Stimulated activated CD8-positive, alpha-beta memory T cell treated with anti-CD3 and anti-CD28 coated beads, Interleukin-15, amount 100 ng/mL, for 48 hours (primary cell): ENCODE data around the gene DOHH.
A peak's percentile ranks its signal among the peaks of the same experiment; 100 is the strongest.

ENCODE experiments used
- DNase-seq, 2 donors: peaks; one replicate each; pipeline ENCODE4 v3.0.0-alpha.2; 2020; ENCODE audit warnings: low read depth in 2 of 2

DOHH gene

DNA sequence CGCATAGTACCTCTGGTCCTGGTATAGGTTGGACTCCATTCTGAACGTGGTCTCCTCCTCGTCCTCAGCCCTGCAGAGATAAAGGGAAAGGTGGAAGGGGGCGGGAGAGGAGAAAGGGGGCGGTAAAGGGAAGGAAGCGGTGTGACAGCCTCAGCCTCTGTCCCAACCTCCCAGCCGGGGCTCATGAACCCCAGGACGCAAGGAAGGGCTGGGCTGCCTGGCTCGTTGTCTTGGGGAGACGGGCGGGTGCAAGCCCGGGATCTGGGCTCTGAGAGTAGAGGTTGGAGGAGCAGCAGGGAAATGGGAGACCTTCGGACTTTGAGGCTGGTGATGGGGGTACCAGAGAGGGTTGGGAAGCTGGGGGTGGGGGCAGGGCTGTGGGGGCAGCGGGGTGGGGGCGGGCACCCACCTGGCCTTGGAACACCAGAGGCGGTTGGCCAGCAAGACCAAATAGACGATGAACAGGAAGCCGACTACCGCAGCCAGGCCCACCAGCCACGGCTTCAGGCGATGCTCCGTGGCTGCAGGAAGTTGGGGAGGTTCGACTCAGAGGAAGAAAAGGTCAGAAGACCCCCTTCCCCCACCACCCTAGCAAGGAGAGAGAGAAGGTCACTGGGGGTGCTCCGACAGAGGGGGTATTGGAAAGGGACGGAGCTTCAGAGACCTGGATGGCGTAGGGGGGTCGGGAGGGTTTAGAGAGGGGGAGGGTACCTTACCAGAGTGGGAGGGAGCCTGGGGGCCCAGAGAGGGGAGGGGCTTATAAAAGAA is 21.9 kb downstream of the DOHH start:
- no peak for DNase-seq

DNA sequence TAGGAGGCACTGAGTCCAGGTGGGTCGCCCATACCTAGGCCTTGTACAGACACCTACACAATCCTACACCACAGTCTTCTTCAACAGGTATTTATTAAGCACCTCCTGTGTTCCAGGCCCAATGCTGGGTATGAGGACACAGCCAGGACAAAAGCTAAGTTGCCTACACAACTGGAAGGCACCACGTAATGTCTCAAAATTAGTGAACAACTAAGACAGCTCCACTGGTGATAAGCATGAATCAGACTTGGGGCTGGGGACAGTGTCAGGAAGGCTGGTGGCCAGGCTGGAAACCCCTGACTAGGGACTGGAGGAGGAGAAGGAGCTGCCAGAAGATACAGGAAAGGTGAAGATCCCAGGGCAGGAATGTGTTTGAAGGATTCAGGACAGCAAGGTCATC is 22.5 kb downstream of the DOHH start:
- no peak for DNase-seq

DNA sequence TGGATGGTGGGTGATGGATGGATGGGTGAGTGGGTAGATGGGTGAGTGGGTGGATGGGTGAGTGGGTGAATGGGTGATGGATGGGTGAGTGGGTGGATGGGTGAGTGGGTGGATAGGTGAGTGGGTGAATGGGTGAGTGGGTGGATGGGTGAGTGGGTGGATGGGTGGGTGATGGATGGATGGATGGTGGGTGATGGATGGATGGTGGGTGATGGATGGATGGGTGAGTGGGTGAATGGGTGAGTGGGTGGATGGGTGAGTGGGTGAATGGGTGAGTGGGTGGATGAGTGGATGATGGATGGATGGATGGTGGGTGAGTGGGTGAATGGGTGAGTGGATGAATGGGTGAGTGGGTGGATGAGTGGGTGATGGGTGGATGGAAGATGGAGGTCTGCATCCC is 23.0 kb downstream of the DOHH start:
- DNase-seq: no peak

- no peak for DNase-seq
Observed at GRCh38 chr19:3476830-3477229, 23.6 kb downstream of the DOHH start.

DNA sequence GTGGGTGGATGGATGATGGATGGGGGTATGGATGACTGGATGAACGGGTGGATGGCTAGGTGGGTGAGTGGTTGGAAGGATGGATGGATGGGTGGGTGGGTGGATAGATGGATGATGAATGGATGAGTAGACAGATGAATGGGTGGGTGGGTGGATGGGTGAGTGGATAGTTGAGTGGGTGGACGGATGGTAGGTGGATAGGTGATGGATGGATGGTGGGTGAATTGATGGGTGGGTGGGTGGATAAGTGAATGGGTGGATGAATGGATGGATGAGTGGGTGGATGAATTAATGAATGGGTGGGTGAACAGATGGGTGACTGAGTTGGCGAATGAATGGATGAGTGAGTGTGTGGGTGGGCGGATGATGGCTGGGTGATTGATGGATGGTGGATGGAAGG is 25.0 kb downstream of the DOHH start:
- no peak for DNase-seq

GRCh38 chr19:3474614-3475013 is 25.9 kb downstream of the DOHH start:
- no peak for DNase-seq

DNA sequence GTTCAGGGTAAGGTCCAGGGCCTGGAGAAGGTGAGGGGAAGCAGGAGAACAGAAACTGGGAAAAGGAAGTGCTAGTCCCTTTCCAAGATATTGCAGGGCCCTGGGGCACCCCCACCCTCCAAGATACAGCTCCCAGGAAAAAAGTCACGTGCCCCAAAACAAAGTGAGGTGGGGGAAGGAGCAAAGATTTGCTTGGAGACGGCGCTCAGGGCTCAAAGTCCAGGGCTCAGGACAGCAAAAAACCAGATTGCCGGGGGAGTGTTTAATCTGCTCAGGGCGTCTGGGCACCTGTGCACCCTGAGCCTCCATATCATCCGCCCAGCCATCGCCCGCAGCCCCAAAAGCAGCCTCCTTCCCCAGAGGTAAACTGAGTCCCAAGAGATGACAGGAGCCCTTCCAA is 26.5 kb downstream of the DOHH start:
- no peak for DNase-seq

- DNase-seq: peak in 1 of 2 donors; percentile 19
Observed at GRCh38 chr19:3471954-3472655, 28.4 kb downstream of the DOHH start.

- DNase-seq: no peak
Observed at GRCh38 chr19:3470500-3471128, 29.9 kb downstream of the DOHH start.

GRCh38 chr19:3469638-3470499 is 30.6 kb downstream of the DOHH start:
- no peak for DNase-seq

- DNase-seq: no peak
Observed at GRCh38 chr19:3468211-3468610, 32.3 kb downstream of the DOHH start.

DNA sequence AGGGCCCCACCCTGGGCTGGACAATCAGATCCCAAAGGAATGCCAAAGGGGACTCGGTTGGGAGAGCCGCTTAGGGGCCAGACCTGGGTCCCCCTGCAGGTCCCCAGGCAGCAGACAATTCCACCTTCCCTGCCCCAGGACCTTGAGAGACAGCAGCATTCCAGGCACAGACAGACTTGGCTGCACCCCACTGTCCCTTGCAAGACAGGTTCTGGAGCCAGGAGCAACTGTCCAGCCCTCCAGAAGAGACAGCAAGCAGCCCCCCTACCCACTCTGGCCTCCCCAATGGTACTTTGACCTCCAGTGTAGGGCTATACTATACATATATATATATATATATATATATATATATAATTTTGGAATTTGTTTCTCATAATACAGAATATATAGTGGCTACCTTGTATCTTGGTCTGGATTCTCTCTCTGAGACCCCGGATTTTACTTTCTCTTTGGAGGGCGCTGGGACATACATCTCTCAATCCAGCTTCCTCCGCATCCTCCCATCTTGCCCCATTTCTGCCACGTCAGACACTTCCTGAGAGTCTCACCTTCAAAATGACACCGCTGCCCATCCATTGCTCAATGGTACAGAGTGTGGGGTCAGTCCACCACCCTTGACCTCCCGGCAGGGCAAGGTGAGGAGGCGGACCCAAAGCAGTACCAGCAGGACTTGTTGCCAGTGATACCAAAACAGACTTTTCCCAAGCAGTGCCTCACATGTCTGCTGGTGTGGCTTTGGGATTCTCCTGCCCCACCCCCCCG is 32.9 kb downstream of the DOHH start:
- DNase-seq: no peak

DNA sequence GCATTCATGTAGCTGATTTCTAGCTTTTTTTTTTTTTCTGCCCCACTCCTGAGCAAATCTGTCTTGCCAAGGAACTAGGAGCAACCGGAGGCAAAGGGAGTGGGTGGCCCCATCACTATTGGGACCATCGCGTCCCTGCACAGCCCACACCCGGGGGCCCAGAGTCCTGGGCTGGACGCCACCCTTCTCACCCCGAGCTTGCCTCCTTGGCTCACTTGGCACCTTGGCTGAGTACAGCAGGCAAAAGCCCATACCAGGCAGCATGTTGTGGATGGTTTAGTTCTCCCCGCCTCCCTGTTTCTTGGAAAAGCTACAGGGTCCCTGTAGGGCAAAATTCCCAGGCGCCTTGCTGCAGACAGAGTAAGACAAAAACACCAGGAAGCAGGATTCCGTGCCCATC is 33.8 kb downstream of the DOHH start:
- DNase-seq: no peak

DNA sequence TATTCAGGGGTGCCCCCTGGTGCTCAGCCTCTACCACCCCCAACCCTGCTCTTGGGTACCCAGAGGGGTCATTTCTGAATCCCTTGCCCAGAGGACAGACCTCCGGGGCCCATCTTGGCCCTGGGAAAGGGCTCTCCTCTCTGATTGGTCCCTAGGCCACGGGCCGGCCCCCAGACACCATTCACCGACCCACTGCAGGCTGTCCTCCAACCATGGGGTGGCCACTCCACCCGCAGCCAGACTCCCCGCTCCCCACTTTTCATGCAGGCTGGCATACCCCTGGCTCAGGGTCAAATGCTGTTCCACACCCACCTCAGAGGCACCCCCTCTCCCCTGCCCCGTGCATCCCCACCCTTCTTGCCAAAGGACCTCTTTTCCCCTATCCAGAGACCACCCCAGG is 34.9 kb downstream of the DOHH start:
- DNase-seq: no peak

GRCh38 chr19:3464587-3465235 is 35.8 kb downstream of the DOHH start:
- no peak for DNase-seq

DNA sequence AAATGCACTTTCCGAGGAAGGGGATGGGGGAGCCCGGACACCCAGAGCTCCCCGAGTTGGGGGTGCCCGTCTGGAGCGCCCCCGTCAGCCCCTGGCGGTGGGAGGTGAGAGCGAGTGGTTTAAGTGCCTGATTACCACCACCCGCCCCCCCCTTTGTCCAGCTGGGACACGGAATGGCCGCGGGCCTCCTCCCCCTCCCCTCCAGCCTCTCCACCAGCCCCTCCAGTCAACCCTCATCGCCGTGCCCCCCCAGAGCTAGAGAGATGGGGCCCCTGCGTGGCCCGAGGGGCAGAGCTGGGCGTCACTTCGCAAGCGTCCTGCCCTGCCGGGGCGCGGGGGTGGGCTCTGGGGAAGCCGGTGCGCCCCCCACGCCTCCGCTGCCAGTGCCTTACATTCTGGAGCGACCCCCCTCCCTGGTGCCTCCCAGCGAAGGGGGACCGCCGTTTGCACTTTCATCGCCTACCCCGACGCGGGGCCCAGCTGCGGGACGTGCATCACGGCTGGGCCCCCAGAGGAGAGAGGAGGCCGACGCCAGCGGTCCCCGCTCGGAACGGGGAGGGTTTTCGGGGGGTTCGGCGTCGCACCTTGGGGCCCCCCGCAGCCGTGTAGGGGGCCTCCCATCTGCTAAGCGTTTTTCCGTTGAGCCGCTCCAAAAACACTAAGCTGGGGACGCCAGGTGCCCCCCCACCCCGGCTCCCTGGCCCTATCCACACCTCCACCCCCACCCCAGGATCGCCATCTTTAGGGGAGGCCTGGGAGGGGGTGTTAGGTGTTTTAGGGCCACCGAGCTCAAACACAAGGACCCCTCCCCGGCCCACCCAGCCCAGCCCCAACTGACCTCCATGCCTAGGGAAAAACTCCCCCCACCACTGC is 36.5 kb downstream of the DOHH start:
- no peak for DNase-seq

- DNase-seq: no peak
Observed at GRCh38 chr19:3462991-3463713, 37.3 kb downstream of the DOHH start.

GRCh38 chr19:3459965-3460582 is 40.4 kb downstream of the DOHH start:
- no peak for DNase-seq
